CD4-positive, alpha-beta T cell treated with Interleukin-6 for 4 hours (primary cell): ENCODE results near the gene PPP4R3C.
"Not testable (repeated sequence)": the region's sequence is repeated elsewhere in the genome, so short reads cannot be mapped to it uniquely, and the experiment has no call there.

Experiments
- DNase-seq: peaks from one replicate; pipeline ENCODE4 v3.0.0-alpha.2; 2020; ENCODE audit warnings: mixed read lengths

The PPP4R3C gene

DNA sequence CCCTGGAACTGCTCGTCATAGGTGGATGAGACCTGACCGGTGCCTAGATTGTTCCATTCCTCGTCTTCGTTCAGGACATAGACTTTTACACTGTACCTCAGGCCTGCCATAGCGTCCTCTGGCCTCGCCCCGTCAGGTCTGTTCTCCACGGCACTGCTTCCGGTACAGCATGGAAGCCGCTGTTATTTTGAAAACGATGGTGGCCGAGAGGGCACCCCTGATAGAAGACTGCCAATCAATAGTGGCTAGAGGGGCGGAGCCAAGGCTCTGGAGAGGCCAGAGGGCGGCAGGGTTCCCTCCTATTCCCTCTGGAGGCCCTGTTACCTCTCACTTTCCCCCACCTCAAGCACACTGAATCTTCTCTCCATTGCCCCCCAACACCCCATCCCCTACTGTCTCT lies at the start of gene PPP4R3C:
PPP4R3C (minus strand) TSS at position 155 of the 400 bp plus-strand sequence; CDS start at position 110, 45 bp downstream.
- DNase-seq, result no peak

DNA sequence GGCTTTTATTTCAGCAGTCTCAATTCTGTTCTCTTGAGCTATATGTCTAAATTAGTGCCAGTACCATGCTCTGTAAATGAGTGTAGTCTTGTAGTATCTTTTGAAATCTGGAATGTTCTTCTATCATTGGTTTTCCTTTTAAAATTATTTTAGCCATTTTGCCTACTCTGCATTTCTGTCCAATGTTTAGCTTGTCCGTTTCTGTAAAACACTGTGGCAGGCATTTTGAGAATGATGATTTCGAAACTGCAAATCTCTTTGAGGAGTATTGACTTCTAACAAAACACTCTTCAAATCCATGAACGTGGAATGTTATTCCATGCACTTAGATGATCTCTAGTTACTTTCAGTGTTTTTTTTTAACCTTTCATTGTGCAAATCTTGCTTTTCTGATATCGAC lies 28.3 kb upstream of the PPP4R3C start:
- DNase-seq, result no peak

DNA sequence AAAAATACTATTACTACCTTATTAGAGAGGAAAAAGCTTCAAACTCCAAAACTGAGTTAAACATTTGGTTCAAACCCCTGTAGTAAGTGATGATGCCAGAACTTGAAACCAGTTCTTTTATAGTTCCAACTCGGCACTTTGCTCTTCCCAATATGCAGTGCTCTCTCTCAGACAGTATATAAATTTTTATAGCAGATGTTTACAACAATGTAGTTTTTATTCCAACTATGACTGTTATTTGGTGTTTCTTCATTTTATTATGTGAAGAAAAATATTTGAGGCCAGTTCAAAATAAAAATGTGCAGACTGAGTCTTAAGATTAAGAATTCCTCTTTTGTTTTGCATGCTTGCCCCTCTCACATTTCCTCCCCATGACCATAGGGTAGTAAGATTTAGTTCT lies 2.9 kb upstream of the PPP4R3C start:
- no peak for DNase-seq

DNA sequence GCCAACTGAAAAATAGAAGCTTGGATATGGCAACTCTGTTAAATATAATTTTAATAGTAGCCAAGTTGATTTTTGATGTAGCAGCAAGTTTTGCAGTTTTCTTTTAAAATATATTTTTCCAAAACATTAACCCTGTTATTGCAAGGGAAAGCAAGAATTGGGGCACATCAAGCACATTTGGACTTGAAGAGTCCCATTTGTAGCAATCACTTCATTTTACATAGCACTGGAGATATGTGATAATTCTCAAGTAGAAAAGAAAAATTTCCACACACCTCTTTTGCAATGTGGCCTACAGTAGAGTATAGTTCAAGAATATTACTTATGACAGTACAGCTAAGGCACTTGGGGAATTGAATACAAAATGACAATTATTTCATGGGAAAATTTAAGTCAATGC lies 1.9 kb upstream of the PPP4R3C start:
- DNase-seq, result no peak

DNA sequence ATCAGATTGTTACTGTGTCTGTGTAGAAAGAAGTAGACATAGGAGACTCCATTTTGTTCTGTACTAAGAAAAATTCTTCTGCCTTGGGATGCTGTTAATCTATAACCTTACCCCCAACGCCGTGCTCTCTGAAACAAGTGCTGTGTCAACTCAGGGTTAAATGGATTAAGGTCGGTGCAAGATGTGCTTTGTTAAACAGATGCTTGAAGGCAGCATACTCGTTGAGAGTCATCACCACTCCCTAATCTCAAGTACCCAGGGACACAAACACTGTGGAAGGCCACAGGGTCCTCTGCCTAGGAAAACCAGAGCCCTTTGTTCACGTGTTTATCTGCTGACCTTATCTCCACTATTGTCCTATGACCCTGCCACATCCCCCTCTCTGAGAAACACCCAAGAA lies 4.0 kb downstream of the PPP4R3C start:
- DNase-seq, result not testable (repeated sequence)

DNA sequence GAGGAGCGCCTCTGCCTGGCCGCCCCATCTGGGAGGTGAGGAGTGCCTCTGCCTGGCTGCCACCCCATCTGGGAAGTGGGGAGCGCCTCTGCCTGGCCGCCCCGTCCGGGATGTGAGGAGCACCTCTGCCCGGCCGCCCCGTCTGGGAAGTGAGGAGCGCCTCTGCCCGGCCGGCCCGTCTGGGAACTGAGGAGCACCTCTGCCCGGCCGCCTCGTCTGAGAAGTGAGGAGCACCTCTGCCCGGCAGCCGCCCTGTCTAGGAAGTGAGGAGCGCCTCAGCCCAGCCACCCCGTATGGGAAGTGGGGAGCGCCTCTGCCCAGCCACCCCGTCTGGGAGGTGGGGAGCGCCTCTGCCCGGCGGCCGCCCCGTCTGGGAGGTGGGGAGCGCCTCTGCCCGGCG lies 4.6 kb downstream of the PPP4R3C start:
- not testable (repeated sequence) for DNase-seq

DNA sequence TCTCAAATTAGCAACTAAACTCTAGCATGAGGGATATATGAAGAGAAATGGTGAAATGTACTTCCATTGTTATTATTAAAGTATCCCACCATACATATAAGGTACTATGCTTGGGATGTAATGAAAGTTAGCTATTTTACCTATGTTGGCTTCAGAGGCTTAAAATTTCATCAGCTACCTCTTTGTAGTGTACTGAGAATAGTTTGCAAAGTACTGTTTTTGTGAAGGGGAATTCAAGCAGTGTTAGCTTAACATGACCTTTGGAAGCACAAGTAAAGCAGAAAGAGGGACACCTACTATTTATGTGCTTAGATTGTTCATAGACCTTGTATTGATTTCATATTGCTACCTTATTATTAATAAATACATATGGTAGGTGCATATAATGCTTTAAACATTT lies 11.8 kb downstream of the PPP4R3C start:
- DNase-seq, result no peak

DNA sequence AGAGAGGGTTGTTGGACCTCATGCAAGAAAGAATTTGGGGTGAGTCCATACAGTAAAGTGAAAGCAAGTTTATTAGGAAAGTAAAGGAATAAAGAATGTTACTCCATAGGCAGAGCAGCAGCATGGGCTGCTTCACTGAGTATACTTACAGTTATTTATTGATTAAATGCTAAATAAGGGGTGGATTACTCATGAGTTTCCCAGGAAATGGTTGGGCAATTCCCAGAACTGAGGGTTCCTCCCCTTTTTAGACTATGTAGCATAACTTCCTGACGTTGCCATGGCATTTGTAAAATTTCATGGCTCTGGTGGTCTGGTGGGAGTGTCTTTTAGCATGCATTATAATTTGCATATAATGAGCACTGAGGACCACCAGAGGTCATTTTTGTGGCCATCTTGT lies 16.7 kb downstream of the PPP4R3C start:
- no peak for DNase-seq

DNA sequence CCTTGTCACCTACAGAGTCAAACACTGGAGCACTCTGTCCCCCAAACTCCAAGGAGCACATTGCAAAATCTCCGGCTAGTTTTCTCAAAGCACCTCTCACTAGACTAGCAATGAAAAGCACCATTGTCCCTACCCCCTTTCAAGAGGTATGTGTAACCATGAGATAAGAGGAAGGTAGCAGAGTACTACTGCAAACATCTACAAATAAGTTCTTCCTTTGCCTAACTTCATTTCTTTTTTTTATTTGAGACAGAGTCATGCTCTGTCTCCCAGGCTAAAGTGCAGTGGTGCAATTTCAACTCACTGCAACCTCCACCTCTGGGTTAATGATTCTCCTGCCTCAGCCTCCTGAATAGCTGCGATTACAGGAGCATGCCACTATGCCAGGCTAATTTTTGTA lies 17.7 kb downstream of the PPP4R3C start:
- DNase-seq, result no peak

DNA sequence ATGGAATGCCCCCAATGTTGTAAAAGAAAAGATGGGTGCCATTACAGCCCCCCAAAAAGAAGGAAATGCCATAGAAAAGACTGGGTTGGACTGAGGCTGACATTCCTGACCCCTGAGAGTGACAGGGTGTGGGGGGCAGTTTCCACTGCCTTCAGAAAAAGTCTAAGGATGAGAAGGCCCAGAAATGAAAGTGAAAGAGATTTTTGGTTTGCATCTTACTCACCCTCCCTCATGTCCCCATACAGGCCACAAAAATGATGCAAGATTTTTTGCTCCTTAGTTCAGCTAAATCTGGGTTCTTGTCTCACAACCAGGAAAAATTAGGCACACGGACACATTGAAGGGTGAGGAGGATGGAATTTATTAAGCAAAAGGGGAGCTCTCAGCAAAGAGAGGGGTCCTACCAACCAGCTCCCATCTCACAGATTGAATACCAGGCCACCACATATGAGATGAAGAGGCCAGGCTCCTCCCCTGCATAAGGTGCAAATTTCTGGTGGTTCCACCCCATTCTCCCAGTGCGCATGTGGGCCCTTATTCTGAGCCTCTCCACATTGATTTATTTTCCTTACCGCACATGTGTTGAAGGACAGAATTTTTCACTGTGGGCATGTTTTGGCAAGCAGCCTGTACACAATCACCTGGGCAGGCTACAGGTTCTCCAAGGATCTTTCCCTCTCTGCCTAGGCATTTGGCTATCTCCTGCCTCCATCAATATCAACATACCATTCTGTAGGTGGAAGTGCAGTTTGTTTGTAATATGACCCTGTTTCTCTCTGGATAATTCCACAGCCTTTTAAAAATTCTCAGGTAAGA lies 18.8 kb downstream of the PPP4R3C start:
- no peak for DNase-seq

DNA sequence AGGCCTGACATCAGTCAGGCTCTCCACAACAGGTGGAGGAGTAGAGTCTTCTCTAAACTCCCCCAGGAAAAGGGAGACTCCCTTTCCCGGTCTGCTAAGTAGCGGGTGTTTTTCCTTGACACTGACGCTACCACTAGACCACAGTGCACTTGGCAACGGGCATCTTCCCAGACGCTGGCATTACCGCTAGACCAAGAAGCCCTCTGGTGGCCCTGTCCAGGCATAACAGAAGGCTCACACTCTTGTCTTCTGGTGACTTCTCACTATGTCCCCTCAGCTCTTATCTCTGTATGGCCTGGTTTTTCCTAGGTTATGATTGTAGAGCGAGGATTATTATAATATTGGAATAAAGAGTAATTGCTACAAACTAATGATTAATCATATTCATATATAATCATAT lies 20.7 kb downstream of the PPP4R3C start:
- not testable (repeated sequence) for DNase-seq

DNA sequence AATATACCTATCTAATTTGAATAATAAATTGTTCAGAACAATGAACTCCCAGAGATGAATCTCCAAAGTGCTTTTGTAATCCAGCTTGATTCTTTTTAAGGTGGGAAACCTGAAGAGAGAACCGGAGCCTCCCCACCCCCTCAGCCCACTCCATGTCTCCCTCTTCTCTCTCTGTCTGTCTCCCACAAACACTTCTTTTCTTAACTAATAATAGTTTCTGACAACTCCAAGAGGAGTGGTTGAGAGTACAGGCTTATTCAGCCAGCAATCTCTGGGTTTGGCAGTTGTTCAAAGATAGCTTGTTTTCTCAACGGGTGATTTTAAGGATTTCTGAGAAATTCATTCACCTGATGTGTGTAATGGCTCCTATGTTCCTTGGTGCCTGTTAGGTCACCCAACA lies 23.4 kb downstream of the PPP4R3C start:
- no peak for DNase-seq

DNA sequence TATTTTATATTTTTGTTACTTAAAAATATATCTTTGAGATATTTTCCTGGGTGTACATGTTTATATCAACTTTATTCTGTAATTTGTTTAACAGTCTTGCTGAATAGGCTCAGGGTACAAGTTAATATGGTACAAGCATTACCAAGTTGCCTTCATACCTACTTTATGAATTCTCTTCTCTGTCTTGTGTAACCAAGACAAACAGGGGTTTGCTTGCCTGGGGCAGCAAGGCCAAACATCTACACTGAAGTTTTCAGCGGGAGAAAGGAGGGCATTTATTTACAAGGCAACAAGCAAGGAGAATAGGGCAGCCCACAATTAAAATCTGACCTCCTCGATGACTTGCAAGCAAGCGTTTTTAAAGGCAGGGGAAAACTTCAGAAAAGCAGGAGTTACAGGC lies 24.2 kb downstream of the PPP4R3C start:
- no peak for DNase-seq

DNA sequence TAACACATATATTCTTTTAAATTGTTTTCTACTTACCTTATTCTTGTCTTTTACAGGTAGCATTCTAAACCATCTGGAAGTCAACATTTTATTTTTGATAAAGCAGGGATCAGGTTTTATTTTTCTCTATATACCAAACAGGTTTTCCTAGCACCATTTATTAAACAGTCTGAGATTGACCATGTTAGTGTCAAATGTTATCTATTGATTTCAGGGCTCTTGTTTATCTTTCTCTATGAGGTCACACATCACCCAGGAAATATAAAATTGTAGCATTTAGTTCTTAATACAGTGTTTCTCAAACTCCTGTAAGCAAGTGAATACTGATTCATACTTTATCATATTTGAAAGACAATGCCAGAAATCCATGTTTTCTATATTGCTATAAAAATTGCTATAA lies 28.1 kb downstream of the PPP4R3C start:
- DNase-seq, result no peak
